B cell (primary cell): ENCODE data around the gene WDR1. TPM values are rescaled to one million over a fixed set of nuclear protein-coding genes. Genes with fewer than 3 reads are reported as not detected.

Experiments
- ATAC-seq: fragments of 200-7000 bp; cut with Tn5 transposase; one replicate; pipeline ENCODE4 v1.10.0; 2021; ENCODE audit warnings: low read depth, mild to moderate bottlenecking, moderate number of reproducible peaks, moderate library complexity
- CTCF ChIA-PET: fragments of 350-600 bp; sonication (Branson Sonifier 250); formaldehyde crosslinking; loops from one replicate; lab custom pipeline; 2021; ENCODE audit warnings: antibody characterized with exemption, inconsistent platforms; lab: Charles Lee
- POLR2A ChIA-PET: fragments of 350-600 bp; sonication (Branson Sonifier 250); formaldehyde crosslinking; loops from one replicate; lab custom pipeline; 2021; ENCODE audit warnings: antibody characterized with exemption; lab: Charles Lee
- DNase-seq: peaks from one replicate; pipeline ENCODE4 v3.0.0; 2013
- H2AFZ ChIP-seq: 2 replicates; pipeline ENCODE4 v1.6.1; 2012; ENCODE audit warnings: mild to moderate bottlenecking, low read depth, low read length; ENCODE audit not compliant: insufficient read depth, poor library complexity, severe bottlenecking
- H3K27ac ChIP-seq, 2 donors: 1 replicate in 1 of 2; 2 replicates in 1 of 2; pipeline ENCODE4 v1.5.1; 2012 to 2013; ENCODE audit warnings: low read length in 2 of 2, mild to moderate bottlenecking in 2 of 2, moderate library complexity in 1 of 2
- H3K27me3 ChIP-seq, 4 experiments: fragments of 200-600 bp in 1 of 4; sonication (generic) in 1 of 4; replicated peaks in 1 of 4; 1 replicate in 2 of 4; 2 replicates in 2 of 4; pipeline versions ENCODE4 v1.6.1 to v1.7.0; 2013 to 2016; ENCODE audit warnings: low read length in 3 of 4, mild to moderate bottlenecking in 2 of 4, mixed read lengths in 1 of 4, moderate library complexity in 1 of 4; ENCODE audit not compliant: insufficient read depth in 4 of 4, control insufficient read depth in 3 of 4; ENCODE audit errors: control extremely low read depth in 1 of 4
- H3K36me3 ChIP-seq, 2 experiments: replicated peaks in 1 of 2; 1 replicate in 1 of 2; 2 replicates in 1 of 2; pipeline versions ENCODE4 v1.6.1 to v1.7.1; 2013; ENCODE audit warnings: low read length in 1 of 2; ENCODE audit not compliant: insufficient read depth in 2 of 2, control insufficient read depth in 1 of 2; ENCODE audit errors: control extremely low read depth in 1 of 2, extremely low read depth in 1 of 2
- H3K4me1 ChIP-seq, 2 donors: fragments of 200-600 bp in 1 of 2; sonication (generic) in 1 of 2; 1 replicate in 1 of 2; 2 replicates in 1 of 2; pipeline versions ENCODE4 v1.5.1 to v1.6.1; 2013 to 2017; ENCODE audit warnings: low read length in 2 of 2; ENCODE audit not compliant: control insufficient read depth in 2 of 2, insufficient read depth in 2 of 2
- H3K4me2 ChIP-seq: replicated peaks from 2 replicates; pipeline ENCODE3; 2012; ENCODE audit warnings: mild to moderate bottlenecking, low read depth, low read length; ENCODE audit not compliant: poor library complexity, severe bottlenecking
- H3K4me3 ChIP-seq, 5 experiments: fragments of 200-600 bp in 1 of 5; sonication (generic) in 1 of 5; 1 replicate in 3 of 5; 2 replicates in 2 of 5; pipeline versions ENCODE4 v1.5.1 to v1.7.0; 2011 to 2016; ENCODE audit warnings: low read length in 4 of 5, mild to moderate bottlenecking in 4 of 5, low read depth in 2 of 5, control low read depth in 1 of 5, moderate library complexity in 1 of 5; ENCODE audit not compliant: insufficient read depth in 1 of 5; ENCODE audit errors: control extremely low read depth in 1 of 5, extremely low read depth in 1 of 5
- H3K79me2 ChIP-seq: fragments of 200-600 bp; sonication (generic); one replicate; pipeline ENCODE4 v1.6.0; 2016; ENCODE audit warnings: low read length; ENCODE audit not compliant: control insufficient read depth, insufficient read depth
- H3K9ac ChIP-seq: fragments of 200-600 bp; sonication (generic); 2 replicates; pipeline ENCODE4 v1.6.1; 2017; ENCODE audit warnings: mild to moderate bottlenecking, low read length, moderate library complexity
- H3K9me3 ChIP-seq, 3 donors: one replicate each; pipeline versions ENCODE4 v1.6.1 to v1.7.1; 2013; ENCODE audit warnings: low read length in 2 of 3; ENCODE audit not compliant: control insufficient read depth in 2 of 3, insufficient read depth in 1 of 3; ENCODE audit errors: control extremely low read depth in 1 of 3
- H4K20me1 ChIP-seq: 2 replicates; pipeline ENCODE4 v1.6.0; 2012; ENCODE audit warnings: mild to moderate bottlenecking, low read length; ENCODE audit not compliant: insufficient read depth, control insufficient read depth, poor library complexity, severe bottlenecking
- H3K27ac Mint-ChIP-seq: one replicate; pipeline ENCODE4 v1.8.0; 2021; ENCODE audit warnings: mixed read lengths
- H3K27me3 Mint-ChIP-seq: one replicate; pipeline ENCODE4 v1.8.0; 2021; ENCODE audit warnings: mixed read lengths
- H3K4me1 Mint-ChIP-seq: one replicate; pipeline ENCODE4 v1.8.0; 2021; ENCODE audit warnings: mixed read lengths
- H3K4me3 Mint-ChIP-seq: one replicate; pipeline ENCODE4 v1.8.0; 2021; ENCODE audit warnings: mixed read lengths
- H3K9me3 Mint-ChIP-seq: one replicate; pipeline ENCODE4 v1.8.0; 2022; ENCODE audit warnings: mixed read lengths; ENCODE audit not compliant: insufficient read depth
- CTCF ChIP-seq: fragments of 200-600 bp; IDR thresholded peaks from one replicate; pipeline ENCODE4 v1.8.0; 2022; ENCODE audit warnings: antibody characterized with exemption, mild to moderate bottlenecking
- EZH2 ChIP-seq: IDR thresholded peaks from 2 replicates; pipeline ENCODE4 v1.6.1; 2012; ENCODE audit warnings: borderline replicate concordance, low read depth, mild to moderate bottlenecking, moderate library complexity, low read length; ENCODE audit not compliant: insufficient read depth, poor library complexity, severe bottlenecking
- WGBS: methylation state at CpG from one replicate; pipeline ENCODE4 v1.1.5; 2013; ENCODE audit warnings: missing lambda C conversion rate; ENCODE audit not compliant: insufficient coverage; 5-methylcytosine and 5-hydroxymethylcytosine counted together
- intact Hi-C: fragments of 100-400 bp; cut with micrococcal nuclease; formaldehyde crosslinking; loops from one replicate; pipeline ENCODE4 v1.10.0; 2022
- polyA plus RNA-seq: library from polyadenylated mRNA; depleted of rRNA; stranded (reverse); fragments of >200 nt; gene quantifications from 2 replicates; pipeline ENCODE4 v1.2.3, GENCODE V29; 2012
- total RNA-seq, 2 donors: library from RNA; stranded (reverse); fragments of 120-200 nt in 1 of 2; gene quantifications; 1 replicate in 1 of 2; 2 replicates in 1 of 2; pipeline versions ENCODE4 v1.2.3 to v1.2.4, GENCODE V29; 2013 to 2022

Gene WDR1
- total and polyA plus RNA-seq, 2 donors (not counting 1 experiment from before 2014, with no cell fraction given) = 134 to 217 TPM

GRCh38 chr4:10028910-10029309, 87.7 kb downstream of the WDR1 start:
- no peak overlapping the region for H3K4me2 ChIP-seq
- Mint-ChIP-seq H3K4me3 (no peak overlapping the region), H3K9me3 (no peaks in the 10 kb centered on the region), H3K27me3 (peaks cover 16% of the 10 kb centered on the region), H3K27ac (no peak overlapping the region), H3K4me1 (peaks cover 23% of the 10 kb centered on the region)
- H3K27me3 ChIP-seq = peaks cover 0 to 6% (median 0%) of the 10 kb centered on the region in 4 experiments
- ATAC-seq = no peak
- H3K79me2 ChIP-seq = no peaks in the 10 kb centered on the region
- no peaks in the 10 kb centered on the region for H3K9me3 ChIP-seq
- ChIA-PET POLR2A (no interaction called here), CTCF (interaction anchor here (0.7 kb wide), 1 partner anchor 15 kb away, joined by 3 read pairs; no protein-coding TSS in a partner anchor)
- H3K27ac ChIP-seq = no peak overlapping the region
- H3K4me3 ChIP-seq = no peak overlapping the region
- H2AFZ ChIP-seq = no peak overlapping the region
- no peaks in the 10 kb centered on the region for H3K36me3 ChIP-seq
- H4K20me1 ChIP-seq = no peaks in the 10 kb centered on the region
- H3K4me1 ChIP-seq = peaks cover 8 to 16% of the 10 kb centered on the region in 2 donors
- WGBS = 93% methylated on average over 4 of the region's 4 CpGs
- intact Hi-C loops = no loop called here
- TF ChIP-seq EZH2 (no peak), CTCF (no peak)
- DNase-seq = no peak
- no peak overlapping the region for H3K9ac ChIP-seq

GRCh38 chr4:10026485-10026884, 90.1 kb downstream of the WDR1 start:
- Histone ChIP-seq H3K9me3 (no peaks in the 10 kb centered on the region), H3K4me3 (no peak overlapping the region), H3K27ac (no peak overlapping the region), H3K9ac (no peak overlapping the region), H3K36me3 (no peaks in the 10 kb centered on the region), H2AFZ (no peak overlapping the region), H3K27me3 (no peaks in the 10 kb centered on the region), H3K79me2 (no peaks in the 10 kb centered on the region), H4K20me1 (no peaks in the 10 kb centered on the region), H3K4me2 (no peak overlapping the region), H3K4me1 (peaks cover 11 to 21% of the 10 kb centered on the region in 2 donors)
- no peak for ATAC-seq
- WGBS = 100% methylated on average over 7 of the region's 9 CpGs
- intact Hi-C loops = no loop called here
- Mint-ChIP-seq H3K27me3 (peaks cover 9% of the 10 kb centered on the region), H3K4me3 (no peak overlapping the region), H3K27ac (no peak overlapping the region), H3K4me1 (peaks cover 23% of the 10 kb centered on the region), H3K9me3 (no peaks in the 10 kb centered on the region)
- no peak for DNase-seq
- ChIA-PET POLR2A (no interaction called here), CTCF (no interaction called here)
- TF ChIP-seq EZH2 = no peak
- TF ChIP-seq CTCF = no peak
